GM18951 (cell line): ENCODE measurements around the gene RPH3AL.

Experiments used
- POLR2A ChIP-seq: IDR thresholded peaks from 4 replicates; pipeline ENCODE4 v1.6.1; 2011; ENCODE audit warnings: mild to moderate bottlenecking; ENCODE audit not compliant: insufficient read length, insufficient read depth; ENCODE audit errors: extremely low read depth
- in situ Hi-C: fragments of 300-500 bp; cut with MboI; formaldehyde crosslinking; loops from one replicate; pipeline ENCODE4 v1.12.0; 2022; ENCODE audit warnings: low sequenced_read_pairs, mixed read lengths, inconsistent platforms; ENCODE audit not compliant: unreplicated experiment

The RPH3AL gene

GRCh38 chr17:313911-314613 lies 38.5 kb downstream of the RPH3AL start:
- TF ChIP-seq POLR2A, result no peak
- in situ Hi-C loops, result no loop called here

- in situ Hi-C loops, result no loop called here
- TF ChIP-seq POLR2A, result no peak
These were observed 39.4 kb downstream of the RPH3AL start for GRCh38 chr17:313231-313630.

GRCh38 chr17:312476-313148 lies 40.0 kb downstream of the RPH3AL start:
- in situ Hi-C loops, result no loop called here
- TF ChIP-seq POLR2A, result no peak

- TF ChIP-seq POLR2A, result no peak
These were observed 41.4 kb downstream of the RPH3AL start for GRCh38 chr17:311119-311782.

GRCh38 chr17:310111-311010 lies 42.2 kb downstream of the RPH3AL start:
- in situ Hi-C loops, result no loop called here

More at GRCh38 chr17:311119-311782, 41.4 kb downstream of the RPH3AL start:
- in situ Hi-C loops, result no loop called here

GRCh38 chr17:309361-309888 lies 43.2 kb downstream of the RPH3AL start:
- in situ Hi-C loops, result no loop called here
- no peak for TF ChIP-seq POLR2A

More at GRCh38 chr17:310111-311010, 42.2 kb downstream of the RPH3AL start:
- TF ChIP-seq POLR2A, result no peak

GRCh38 chr17:307741-308507 lies 44.7 kb downstream of the RPH3AL start:
- TF ChIP-seq POLR2A, result no peak
- in situ Hi-C loops, result no loop called here

- in situ Hi-C loops, result no loop called here
These were observed 45.3 kb downstream of the RPH3AL start for GRCh38 chr17:307295-307691.

GRCh38 chr17:306536-307294 lies 45.9 kb downstream of the RPH3AL start:
- no peak for TF ChIP-seq POLR2A
- in situ Hi-C loops, result no loop called here

More at GRCh38 chr17:307295-307691, 45.3 kb downstream of the RPH3AL start:
- TF ChIP-seq POLR2A, result no peak

GRCh38 chr17:306116-306515 lies 46.5 kb downstream of the RPH3AL start:
- in situ Hi-C loops, result no loop called here
- TF ChIP-seq POLR2A, result no peak
